Raji (cell line): ENCODE measurements around the gene RIMS3.

Experiments
- POLR2A ChIP-seq: IDR thresholded peaks from 2 replicates; pipeline ENCODE4 v1.6.1; 2011; ENCODE audit warnings: low read depth, low read length, control low read depth; ENCODE audit not compliant: insufficient read depth

The RIMS3 gene

DNA sequence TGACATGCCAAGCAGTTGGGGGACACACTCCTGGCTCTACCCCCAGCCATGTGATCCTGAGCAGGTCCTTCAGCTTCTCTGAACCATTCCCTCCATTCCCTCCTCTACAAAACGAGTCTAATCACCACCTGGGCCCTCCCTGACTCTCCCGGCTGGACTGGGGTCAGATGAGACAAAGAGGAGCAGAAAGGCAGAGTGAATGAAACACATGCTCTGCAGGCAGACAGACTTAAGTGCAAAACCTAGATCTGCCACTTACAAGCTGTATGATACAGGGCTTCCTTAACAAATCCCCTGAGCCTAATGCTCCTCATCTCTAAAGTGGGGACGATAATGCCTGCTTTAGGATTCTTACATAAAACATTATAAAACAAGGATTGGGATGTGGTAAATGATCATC, 17.3 kb downstream of the RIMS3 start:
- no peak for TF ChIP-seq POLR2A

DNA sequence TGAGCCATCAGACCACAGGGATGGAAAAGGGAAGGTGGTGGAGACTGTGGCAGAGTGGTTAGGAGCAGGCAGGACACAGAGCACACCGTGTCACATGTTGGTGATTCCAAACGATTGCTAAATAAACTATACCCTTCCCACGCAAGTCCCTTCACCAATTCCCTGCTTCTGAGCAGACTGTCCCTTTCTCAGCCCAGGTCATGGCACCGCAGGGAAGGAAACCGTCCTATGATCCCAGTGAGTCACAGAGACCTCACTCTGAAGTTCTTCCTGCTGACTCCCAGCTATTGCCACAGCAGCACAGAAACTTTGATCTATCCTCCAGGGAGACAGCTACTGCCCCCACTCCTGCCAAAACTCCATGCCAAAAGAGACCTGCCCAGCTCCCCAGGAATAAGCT, 19.2 kb downstream of the RIMS3 start:
- TF ChIP-seq POLR2A: no peak

DNA sequence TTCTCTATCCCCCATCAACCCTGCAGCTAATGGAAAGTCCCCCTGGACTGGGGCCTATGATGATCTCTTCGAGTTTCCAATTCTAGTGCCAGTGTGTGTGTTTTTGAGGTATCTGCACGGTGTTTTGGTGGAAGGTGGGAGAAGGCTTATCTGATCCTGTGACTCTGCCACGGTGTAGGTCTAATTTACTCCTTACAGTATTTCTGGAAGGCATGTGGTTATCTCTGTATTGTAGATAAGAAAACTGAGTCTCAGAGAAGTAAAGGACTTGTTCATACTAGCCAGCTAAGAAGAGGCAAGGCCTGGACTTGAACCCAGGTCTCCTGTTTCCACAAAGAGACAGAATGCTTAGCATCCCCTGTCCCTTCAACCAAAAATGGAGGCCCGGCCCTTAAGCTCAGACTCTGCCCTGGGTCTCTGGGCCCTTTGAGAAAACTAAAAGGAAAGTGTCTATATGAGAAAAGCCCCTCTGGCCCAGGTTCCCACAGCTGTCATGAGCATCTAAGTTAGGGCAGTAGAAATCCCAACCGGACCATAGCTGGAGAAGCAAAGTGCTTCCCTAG, 20.3 kb downstream of the RIMS3 start:
- TF ChIP-seq POLR2A: no peak

DNA sequence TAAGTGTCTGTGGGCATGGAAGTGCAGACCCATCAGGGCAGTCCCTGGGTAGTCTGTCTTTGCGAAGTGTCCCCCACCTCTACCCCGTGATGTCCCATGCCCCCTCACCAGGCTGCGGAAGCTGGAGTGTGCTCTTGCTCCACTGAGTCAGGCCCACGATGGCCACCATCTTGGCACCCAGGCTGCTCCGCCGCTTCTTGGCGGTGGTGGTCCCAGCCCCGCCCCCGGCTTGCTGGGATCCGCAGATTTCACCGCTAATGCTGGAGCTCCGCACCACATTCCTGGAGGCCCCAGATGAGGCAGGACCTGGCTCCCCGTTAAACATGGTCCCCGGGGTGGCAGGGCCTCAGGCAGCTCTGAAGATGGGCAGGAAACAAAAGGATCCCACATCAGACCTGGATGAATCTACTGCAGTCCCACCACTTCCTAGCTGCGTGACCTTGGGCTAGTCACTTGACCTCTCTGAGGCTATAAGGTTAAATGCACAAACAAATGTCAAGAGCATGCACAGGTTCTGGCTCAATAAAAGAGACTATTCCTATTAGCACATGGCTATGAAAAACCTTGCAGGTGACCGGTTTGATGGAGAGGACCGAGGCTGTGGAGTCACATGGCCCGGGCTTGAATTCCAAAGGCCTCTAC, 23.8 kb downstream of the RIMS3 start:
- TF ChIP-seq POLR2A: no peak

DNA sequence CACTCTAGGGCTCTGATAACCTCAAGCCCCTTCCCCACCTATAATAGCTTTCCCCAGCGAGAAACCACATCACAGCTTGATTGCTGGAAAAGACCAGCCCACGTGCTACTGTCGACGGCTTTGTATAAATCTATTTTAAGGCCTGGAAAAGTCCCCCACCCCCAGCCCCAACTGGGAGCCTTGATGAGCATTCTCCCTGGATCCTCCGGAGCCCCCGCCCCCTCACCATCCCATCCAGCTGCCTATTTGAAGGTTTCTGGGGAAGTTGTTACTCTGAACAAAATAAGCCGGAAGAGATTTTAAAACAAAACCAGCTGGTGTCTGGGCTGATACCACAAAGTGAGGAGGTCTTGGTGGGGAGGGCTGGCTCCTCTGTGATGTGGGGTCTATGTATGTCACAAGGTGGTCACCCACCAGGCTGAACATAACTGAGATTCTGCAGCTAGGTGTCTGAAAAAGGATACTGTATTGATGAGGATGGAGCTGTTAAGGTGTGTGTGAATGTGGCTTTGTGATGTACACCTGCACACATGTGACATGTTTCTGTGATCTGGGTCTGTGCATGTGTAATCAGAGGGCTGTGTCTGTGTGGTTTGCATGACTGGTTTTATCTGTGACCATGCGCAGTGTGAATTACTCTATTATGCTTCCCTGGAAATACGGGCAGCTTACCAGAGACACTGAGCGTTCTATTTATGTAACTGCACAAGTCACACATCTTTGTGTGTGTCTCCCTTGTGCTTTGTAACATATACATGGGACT, 25.0 kb downstream of the RIMS3 start:
- TF ChIP-seq POLR2A: no peak

DNA sequence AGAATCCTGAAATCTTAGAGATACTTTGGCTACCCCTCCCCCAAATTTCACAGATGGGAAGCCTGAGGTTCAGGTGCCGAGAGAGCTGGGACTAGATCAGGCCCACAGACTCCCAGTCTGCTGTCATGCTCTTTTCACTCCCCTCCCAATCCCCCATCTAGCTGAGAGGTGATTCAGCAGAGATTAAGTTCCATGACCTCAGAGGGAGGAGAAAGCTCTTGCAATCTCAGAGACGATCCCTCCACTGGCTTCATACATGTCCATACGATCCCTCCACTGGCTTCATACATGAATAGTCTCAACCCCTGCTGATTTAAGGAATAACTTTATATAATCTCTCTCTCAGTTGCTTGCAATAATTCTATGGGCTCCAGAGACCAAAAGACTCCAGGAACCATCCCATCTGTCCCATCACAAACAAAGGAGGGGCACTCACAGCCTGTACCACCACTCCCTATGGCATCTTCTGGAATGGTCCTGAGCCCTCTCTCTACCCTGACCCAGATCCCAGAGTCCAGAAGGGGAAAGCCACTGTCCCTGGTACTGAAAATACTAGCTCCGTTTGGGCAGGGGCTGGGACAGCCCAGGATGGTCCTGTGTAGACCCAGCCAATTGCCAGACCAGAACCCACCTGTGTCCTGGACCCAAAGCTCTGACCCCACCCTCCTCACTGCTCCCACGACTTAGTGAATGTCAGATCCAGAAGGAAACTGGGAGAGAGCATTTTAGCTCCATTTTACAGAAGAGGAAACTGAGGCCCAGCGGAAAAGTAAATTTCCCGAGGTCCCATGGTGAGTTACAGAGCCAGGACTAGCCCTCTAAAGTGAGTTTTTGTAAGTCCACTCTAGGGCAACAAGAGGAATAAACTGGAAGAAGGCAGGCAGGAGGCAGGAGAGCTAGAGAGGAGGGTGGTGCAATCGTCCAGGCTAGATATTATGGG, 27.1 kb downstream of the RIMS3 start:
- no peak for TF ChIP-seq POLR2A

DNA sequence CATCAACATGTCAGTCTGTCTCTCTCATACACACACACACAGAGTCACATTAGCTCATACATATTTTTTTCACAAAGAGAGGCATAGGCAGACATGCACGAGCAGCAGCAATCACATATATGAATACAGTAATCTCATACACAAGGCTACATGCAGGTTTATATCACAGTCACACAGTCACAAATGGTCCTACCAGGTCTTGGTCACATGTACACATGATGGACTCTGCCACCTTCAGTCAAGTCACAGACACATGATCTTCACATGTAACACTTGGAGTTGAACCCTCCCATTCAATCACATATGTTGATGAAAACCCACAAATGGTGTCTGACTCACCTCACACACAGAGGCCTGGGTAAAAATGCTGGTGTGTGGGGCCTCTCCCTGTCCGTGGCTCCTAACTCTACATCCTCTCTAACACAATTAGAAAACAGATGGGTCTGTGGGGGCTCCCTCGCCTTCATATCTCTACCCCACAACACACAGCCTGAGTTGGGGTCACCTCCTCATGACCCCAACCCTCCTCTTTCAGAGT, 27.9 kb downstream of the RIMS3 start:
- no peak for TF ChIP-seq POLR2A

DNA sequence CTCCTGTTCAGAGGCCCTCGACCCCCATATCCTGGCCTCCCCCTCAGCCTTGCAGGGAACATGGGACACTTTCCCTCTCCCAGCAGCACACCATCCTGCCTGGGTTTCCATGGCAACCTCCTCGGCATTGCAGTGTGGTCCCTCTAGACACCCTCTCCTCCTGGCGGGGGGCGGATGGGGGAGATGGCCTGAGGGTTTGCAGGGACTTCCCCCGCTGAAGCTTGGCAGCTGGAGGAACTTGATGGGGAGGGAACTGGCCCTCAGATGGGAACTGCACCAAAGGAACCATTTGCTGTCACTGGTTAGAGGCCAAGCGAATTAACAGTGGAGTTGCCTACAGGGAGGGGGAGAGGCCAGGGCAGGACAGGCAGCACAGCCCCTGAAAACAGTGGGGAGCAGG, 28.7 kb downstream of the RIMS3 start:
- TF ChIP-seq POLR2A: no peak

DNA sequence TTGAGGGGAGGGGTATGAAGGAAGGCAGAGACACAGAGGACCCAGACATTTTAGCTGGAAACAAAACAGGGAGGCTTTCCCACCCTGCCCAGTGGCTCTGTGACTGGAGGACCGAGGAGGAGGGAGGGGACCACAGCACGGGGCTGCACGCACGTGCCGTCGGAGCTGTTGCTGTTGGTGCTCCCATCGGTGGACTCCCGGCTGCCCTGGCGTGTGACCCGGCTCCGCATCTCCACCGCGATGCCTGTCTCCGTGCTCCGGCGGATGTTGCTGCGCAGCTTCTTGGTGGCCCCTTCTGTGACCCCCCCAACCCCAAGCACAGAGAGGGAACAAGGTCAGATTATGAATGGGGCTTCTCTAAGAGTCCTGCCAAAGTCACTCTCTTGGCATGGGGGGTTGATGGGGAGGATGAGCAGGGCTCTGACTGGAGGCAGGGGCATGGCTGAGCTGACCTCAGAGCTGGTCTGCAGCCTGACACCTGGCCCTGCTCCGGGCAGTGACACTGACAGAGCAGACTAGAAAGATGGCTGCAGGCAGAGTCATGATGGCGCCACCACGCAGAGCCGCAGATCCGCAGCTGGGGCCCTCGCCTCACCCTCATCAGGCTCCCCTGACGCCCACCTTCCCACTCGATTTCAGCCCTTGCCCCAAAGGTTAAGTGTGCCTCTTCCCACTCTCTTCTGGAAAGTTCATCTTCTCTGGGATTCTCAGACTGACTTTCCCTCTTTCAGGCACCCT, 29.6 kb downstream of the RIMS3 start:
- TF ChIP-seq POLR2A: no peak

DNA sequence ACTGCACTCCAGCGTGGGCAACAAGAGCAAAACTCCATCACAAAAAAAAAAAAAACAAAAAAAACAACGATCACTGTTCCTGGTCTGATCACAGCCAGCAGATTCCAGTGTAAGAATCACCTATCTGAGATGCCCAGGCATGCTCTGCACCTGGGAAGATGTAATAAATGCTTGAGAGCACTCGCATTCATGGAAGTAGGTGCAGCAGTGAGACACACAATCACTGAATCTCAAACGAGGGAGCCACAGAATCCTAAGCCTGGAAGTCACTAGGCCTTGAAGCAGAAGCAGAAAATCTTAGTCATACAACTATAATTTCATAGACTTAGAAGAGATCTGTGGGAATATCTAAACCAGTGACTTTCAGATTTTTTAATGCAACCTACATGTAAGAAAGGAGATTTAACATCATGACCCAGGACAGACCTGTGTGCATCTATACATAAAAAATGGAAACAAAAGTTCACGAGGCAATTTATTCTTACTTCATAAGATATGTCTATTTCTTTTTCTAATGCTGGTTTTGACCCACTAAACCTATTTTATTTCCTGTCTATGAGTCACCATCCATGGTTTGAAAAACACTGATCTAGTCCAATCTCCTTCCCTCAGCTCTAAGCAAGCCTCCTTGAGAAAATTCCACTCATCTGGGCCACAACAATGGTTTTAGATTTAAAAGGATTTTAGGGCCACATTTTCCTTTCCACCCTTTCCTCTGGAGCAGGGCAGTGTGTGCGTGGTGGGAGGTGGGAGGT, 30.4 kb downstream of the RIMS3 start:
- TF ChIP-seq POLR2A: no peak

DNA sequence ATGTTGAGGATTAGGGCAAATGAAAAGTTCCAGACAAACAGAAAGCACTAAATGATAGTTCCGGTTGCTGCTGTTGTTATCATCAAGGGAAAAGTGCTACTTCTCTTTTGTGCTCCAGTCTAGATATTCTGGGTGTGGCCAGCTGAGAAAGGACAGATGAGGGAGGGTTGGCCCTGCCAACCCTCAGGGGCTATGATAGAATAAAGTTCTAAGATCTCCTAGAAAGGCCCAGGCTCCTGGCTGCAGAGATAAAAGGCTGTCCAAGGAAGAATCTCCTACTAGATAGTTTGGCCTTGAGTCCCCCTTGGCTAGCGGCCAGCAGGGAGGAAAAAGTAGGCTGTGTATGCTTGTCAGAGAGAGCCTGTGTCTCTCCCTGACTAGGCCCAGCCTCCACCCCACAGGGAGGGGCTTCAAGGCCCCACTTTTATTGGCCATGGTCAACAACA, 31.5 kb downstream of the RIMS3 start:
- TF ChIP-seq POLR2A: no peak

DNA sequence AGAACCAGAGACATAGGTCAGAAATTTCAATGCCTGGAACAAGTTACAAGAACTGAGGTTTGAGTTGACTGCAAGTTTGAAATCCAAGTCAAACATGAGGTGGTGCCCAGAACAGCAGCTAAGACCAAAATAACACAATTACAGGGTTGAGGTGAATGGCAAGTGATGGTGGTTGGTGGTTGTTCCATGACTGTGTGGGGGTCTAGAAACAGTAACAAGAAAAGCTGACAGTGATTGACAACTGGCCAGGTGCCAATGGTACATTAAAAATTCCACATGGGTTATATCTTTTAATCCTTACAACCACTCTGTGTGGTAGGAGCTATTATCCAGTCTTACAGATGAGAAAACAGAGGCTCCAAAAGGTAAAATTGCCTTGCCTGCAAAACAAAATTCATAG, 32.0 kb downstream of the RIMS3 start:
- no peak for TF ChIP-seq POLR2A

DNA sequence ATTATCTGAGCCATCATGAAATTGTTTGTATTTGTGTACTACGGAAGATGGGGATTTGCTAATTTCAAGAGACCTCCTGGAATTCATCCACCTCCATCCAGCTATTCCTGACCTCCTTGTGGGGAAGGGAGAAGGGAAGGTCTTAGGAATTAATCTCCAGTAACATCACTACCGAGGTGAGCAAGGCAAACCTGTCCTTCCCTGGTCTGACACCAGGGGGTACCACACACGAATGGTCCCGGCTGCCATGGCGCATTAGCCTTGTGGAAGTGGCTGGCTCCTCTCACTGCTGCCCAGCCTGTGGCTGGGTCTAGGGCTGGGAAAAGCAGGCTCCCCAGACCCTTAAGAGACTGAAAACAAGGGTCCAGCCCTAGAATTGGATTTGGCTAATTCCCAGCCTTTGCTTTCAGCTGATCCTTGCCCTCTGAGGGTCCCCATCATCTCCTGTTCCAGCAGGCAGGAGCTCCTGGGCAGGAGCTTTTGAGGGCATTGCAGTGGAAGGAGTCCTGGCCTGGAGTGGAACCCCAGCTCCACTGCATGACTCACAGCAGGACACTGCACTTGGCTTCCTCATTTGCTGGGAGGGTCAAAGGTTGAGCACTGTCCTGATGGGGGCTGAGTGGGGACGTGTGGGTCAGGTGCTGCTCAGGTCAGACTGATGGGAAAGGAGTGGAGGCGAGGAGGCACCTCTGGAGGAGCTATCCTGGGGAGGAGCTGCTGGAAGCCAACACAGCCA, 34.8 kb downstream of the RIMS3 start:
- TF ChIP-seq POLR2A: no peak
